ENCODE measurements around the gene MARCHF10.

- TF ChIP-seq CTCF (IDR thresholded peaks at IDR 0.05) = no peak
- TF ChIP-seq POLR2A (IDR thresholded peaks at IDR 0.05) = no peak
Observed at GRCh38 chr17:62760945-62761267, 47.2 kb downstream of the MARCHF10 start.

Data from testis (tissue), 2 donors.